ENCODE results near the gene FAM43A.

Gene FAM43A

GRCh38 chr3:194711286-194711685, 25.6 kb downstream of the FAM43A start:
- no peak for DNase-seq (ENCODE audit: low spot score)

GRCh38 chr3:194711913-194712312, 26.2 kb downstream of the FAM43A start:
- DNase-seq (ENCODE audit: low spot score): peak; percentile 56

GRCh38 chr3:194713299-194714136, 27.8 kb downstream of the FAM43A start:
- no peak for DNase-seq (ENCODE audit: low spot score)

GRCh38 chr3:194714137-194714455, 28.4 kb downstream of the FAM43A start:
- no peak for DNase-seq (ENCODE audit: low spot score)

GRCh38 chr3:194714564-194714963, 28.9 kb downstream of the FAM43A start:
- no peak for DNase-seq (ENCODE audit: low spot score)

- no peak for DNase-seq (ENCODE audit: low spot score)
Measured at GRCh38 chr3:194715022-194715800, 29.5 kb downstream of the FAM43A start.

GRCh38 chr3:194718079-194718478, 32.4 kb downstream of the FAM43A start:
- no peak for DNase-seq (ENCODE audit: low spot score)

- no peak for DNase-seq (ENCODE audit: low spot score)
Measured at GRCh38 chr3:194720048-194720447, 34.4 kb downstream of the FAM43A start.

GRCh38 chr3:194723846-194724618, 38.3 kb downstream of the FAM43A start:
- no peak for DNase-seq (ENCODE audit: low spot score)

GRCh38 chr3:194725346-194725745, 39.7 kb downstream of the FAM43A start:
- no peak for DNase-seq (ENCODE audit: low spot score)

- no peak for DNase-seq (ENCODE audit: low spot score)
Measured at GRCh38 chr3:194727435-194728128, 41.9 kb downstream of the FAM43A start.

GRCh38 chr3:194728986-194729385, 43.3 kb downstream of the FAM43A start:
- DNase-seq (ENCODE audit: low spot score): no peak

GRCh38 chr3:194730365-194730764, 44.7 kb downstream of the FAM43A start:
- no peak for DNase-seq (ENCODE audit: low spot score)

- no peak for DNase-seq (ENCODE audit: low spot score)
Measured at GRCh38 chr3:194731506-194732073, 45.9 kb downstream of the FAM43A start.

GRCh38 chr3:194732617-194733016, 46.9 kb downstream of the FAM43A start:
- DNase-seq (ENCODE audit: low spot score): no peak

- DNase-seq (ENCODE audit: low spot score): no peak
Measured at GRCh38 chr3:194736277-194736895, 50.7 kb downstream of the FAM43A start.

- DNase-seq (ENCODE audit: low spot score): no peak
Measured at GRCh38 chr3:194736896-194737600, 51.4 kb downstream of the FAM43A start.
